ENCODE data around the gene KIAA0232. TPM values are rescaled to one million over a fixed set of nuclear protein-coding genes. Genes with fewer than 3 reads are reported as not detected.
"Not testable (repeated sequence)": the region's sequence is repeated elsewhere in the genome, so short reads cannot be mapped to it uniquely, and the experiment has no call there.

The KIAA0232 gene
- total RNA-seq, 5 donors from 2014 or later (not counting 1 experiment from before 2014, with no cell fraction given), result 16.5 to 20.9 (median 19.3) TPM

GRCh38 chr4:6909970-6910339, 127.4 kb downstream of the KIAA0232 start:
- peaks cover 9 to 56% of the 10 kb centered on the region in 2 experiments for H3K4me1 ChIP-seq (ENCODE audit: control insufficient read depth in 1 of 2, extremely low read depth in 1 of 2, insufficient read depth in 2 of 2, low read length in 2 of 2)
- peak in 1 of 4 experiments; percentile 33 for ATAC-seq (replicated peaks in 1 of 4)
- no peaks in the 10 kb centered on the region for H3K36me3 Mint-ChIP-seq
- peak overlapping the region; percentile 36 for H3K27ac ChIP-seq (ENCODE audit: low read length)
- DNase-seq, result peak in 8 of 35 experiments; percentile 5 to 43 (median 29)
- under 1% methylated on average over 58 of the region's 58 CpGs for WGBS (ENCODE audit: insufficient coverage)
- no peaks in the 10 kb centered on the region for H3K27me3 ChIP-seq (replicated peaks in 1 of 2; ENCODE audit: control insufficient read depth in 2 of 2, extremely low read depth in 1 of 2, insufficient read depth in 2 of 2, low read length in 1 of 2)
- ChIA-PET CTCF (interaction anchor here (0.7 to 1.3 kb wide), 4 partner anchors 14 to 158 kb away, joined by 4 to 6 read pairs (median 4); partner anchors contain the start of gene GRPEL1 (in 1 of the 2)), POLR2A (interaction anchor here in 1 of 2 donors (1.2 kb wide), 1 partner anchor 11 kb away, joined by 3 read pairs; no protein-coding TSS in a partner anchor)
- H3K4me3 ChIP-seq (ENCODE audit: control insufficient read depth in 1 of 2, extremely low read depth in 1 of 2, low read length in 1 of 2), result peak overlapping the region; percentile 74 to 83
- H3K27ac Mint-ChIP-seq, result peak overlapping the region in 1 of 2 donors; percentile 80
- peak overlapping the region; percentile 89 to 94 (median 89) for H3K4me3 Mint-ChIP-seq
- no peaks in the 10 kb centered on the region for H3K27me3 Mint-ChIP-seq
- H3K9me3 Mint-ChIP-seq, result no peaks in the 10 kb centered on the region
- peaks cover 53 to 68% (median 57%) of the 10 kb centered on the region in 3 donors for H3K4me1 Mint-ChIP-seq
- no peaks in the 10 kb centered on the region for H3K36me3 ChIP-seq (ENCODE audit: control insufficient read depth in 2 of 2, extremely low read depth in 1 of 2, insufficient read depth in 1 of 2, low read length in 1 of 2)
- H3K9me3 ChIP-seq, result no peaks in the 10 kb centered on the region

DNA sequence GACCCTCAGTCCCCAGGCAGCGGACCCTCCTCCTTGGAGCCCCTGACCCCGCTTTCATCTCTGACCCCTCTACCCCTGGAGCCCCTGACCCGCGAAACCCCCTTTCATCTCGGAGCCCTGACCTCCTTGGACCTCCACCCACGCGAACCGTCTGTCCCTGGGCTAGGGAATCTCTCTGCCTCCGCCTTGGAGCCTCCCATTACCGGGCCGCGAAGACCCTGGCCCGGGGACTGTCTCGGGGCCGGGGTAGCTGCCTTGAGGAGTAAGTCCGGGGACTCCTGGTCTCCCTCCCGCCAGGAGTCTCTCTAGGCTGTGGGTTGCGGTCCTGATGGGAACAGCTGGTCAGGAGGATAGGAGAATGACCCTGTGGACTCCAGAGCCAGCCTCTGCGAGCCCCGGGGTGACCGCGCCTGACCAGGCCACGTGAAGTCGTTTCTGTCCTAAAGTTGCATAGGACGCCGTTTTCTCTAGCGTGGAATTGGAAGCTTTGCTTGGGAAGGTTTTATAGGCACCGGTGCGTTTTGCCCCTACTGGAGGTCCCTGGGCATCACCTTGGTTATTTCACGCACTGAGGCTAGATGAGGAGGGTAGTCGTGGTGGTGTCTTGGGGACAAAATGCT, 127.9 kb downstream of the KIAA0232 start:
- Histone ChIP-seq H3K27ac (ENCODE audit: low read length) (peak overlapping the region; percentile 36), H3K36me3 (ENCODE audit: control insufficient read depth in 2 of 2, extremely low read depth in 1 of 2, insufficient read depth in 1 of 2, low read length in 1 of 2) (no peaks in the 10 kb centered on the region), H3K4me1 (ENCODE audit: control insufficient read depth in 1 of 2, extremely low read depth in 1 of 2, insufficient read depth in 2 of 2, low read length in 2 of 2) (peaks cover 9 to 61% of the 10 kb centered on the region in 2 experiments), H3K9me3 (no peaks in the 10 kb centered on the region), H3K27me3 (replicated peaks in 1 of 2; ENCODE audit: control insufficient read depth in 2 of 2, extremely low read depth in 1 of 2, insufficient read depth in 2 of 2, low read length in 1 of 2) (no peaks in the 10 kb centered on the region), H3K4me3 (ENCODE audit: control insufficient read depth in 1 of 2, extremely low read depth in 1 of 2, low read length in 1 of 2) (peak overlapping the region; percentile 74 to 83)
- H3K9me3 Mint-ChIP-seq, result no peaks in the 10 kb centered on the region
- H3K27ac Mint-ChIP-seq, result peak overlapping the region; percentile 80 to 85
- ATAC-seq (replicated peaks in 1 of 4), result no peak
- 28% methylated on average over 26 of the region's 31 CpGs for WGBS (ENCODE audit: insufficient coverage)
- peaks cover 58 to 69% (median 61%) of the 10 kb centered on the region in 3 donors for H3K4me1 Mint-ChIP-seq
- H3K27me3 Mint-ChIP-seq, result no peaks in the 10 kb centered on the region
- CTCF ChIA-PET, result no interaction called here
- H3K36me3 Mint-ChIP-seq, result no peaks in the 10 kb centered on the region
- DNase-seq, result peak in 4 of 35 experiments; percentile 14 to 39 (median 24)
- POLR2A ChIA-PET, result no interaction called here
- peak overlapping the region; percentile 89 to 94 (median 89) for H3K4me3 Mint-ChIP-seq

- no peaks in the 10 kb centered on the region for H3K9me3 ChIP-seq
- ATAC-seq (replicated peaks in 1 of 4) (no peak), DNase-seq (no peak)
- no peak overlapping the region for H3K27ac ChIP-seq (ENCODE audit: low read length)
- Mint-ChIP-seq H3K9me3 (no peaks in the 10 kb centered on the region), H3K4me1 (peaks cover 65 to 75% (median 69%) of the 10 kb centered on the region in 3 donors), H3K27ac (peak overlapping the region; percentile 84 to 85), H3K27me3 (no peaks in the 10 kb centered on the region), H3K36me3 (no peaks in the 10 kb centered on the region), H3K4me3 (peak overlapping the region; percentile 89 to 94 (median 89))
- CTCF ChIA-PET, result interaction anchor here (0.7 to 1.2 kb wide), 4 partner anchors 17 to 160 kb away, joined by 3 to 4 read pairs (median 4); partner anchors contain the start of gene GRPEL1 (in 1 of the 2)
- WGBS (ENCODE audit: insufficient coverage), result 84% methylated on average over 10 of the region's 15 CpGs
- no peaks in the 10 kb centered on the region for H3K36me3 ChIP-seq (ENCODE audit: control insufficient read depth in 2 of 2, extremely low read depth in 1 of 2, insufficient read depth in 1 of 2, low read length in 1 of 2)
- H3K4me1 ChIP-seq (ENCODE audit: control insufficient read depth in 1 of 2, extremely low read depth in 1 of 2, insufficient read depth in 2 of 2, low read length in 2 of 2), result peaks cover 9 to 69% of the 10 kb centered on the region in 2 experiments
- POLR2A ChIA-PET, result no interaction called here
- H3K27me3 ChIP-seq (replicated peaks in 1 of 2; ENCODE audit: control insufficient read depth in 2 of 2, extremely low read depth in 1 of 2, insufficient read depth in 2 of 2, low read length in 1 of 2), result no peaks in the 10 kb centered on the region
- peak overlapping the region; percentile 74 to 83 for H3K4me3 ChIP-seq (ENCODE audit: control insufficient read depth in 1 of 2, extremely low read depth in 1 of 2, low read length in 1 of 2)
Measured at GRCh38 chr4:6910960-6911874, 128.7 kb downstream of the KIAA0232 start.

DNA sequence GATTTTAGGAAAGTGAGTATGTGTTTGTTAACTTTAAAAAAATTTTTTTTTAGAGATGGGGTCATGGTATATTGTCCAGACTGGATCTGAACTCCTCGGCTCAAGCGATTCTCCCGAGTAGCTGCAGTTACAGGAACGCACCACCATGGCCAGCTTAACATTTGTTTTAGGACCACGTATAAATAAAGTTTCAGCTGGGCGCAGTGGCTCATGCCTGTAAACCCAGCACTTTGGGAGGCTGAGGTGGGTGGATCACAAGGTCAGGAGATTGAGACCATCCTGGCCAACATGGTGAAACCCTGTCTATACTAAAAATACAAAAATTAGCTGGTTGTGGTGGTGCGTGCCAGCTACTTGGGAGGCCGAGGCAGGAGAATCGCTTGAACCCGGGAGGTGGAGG, 129.4 kb downstream of the KIAA0232 start:
- H3K9me3 ChIP-seq; H3K27me3 Mint-ChIP-seq; POLR2A ChIA-PET; H3K36me3 ChIP-seq (ENCODE audit: control insufficient read depth in 2 of 2, extremely low read depth in 1 of 2, insufficient read depth in 1 of 2, low read length in 1 of 2); H3K9me3 Mint-ChIP-seq; H3K27me3 ChIP-seq (replicated peaks in 1 of 2; ENCODE audit: control insufficient read depth in 2 of 2, extremely low read depth in 1 of 2, insufficient read depth in 2 of 2, low read length in 1 of 2); DNase-seq; H3K27ac ChIP-seq (ENCODE audit: low read length); ATAC-seq (replicated peaks in 1 of 4); H3K4me3 ChIP-seq (ENCODE audit: control insufficient read depth in 1 of 2, extremely low read depth in 1 of 2, low read length in 1 of 2); H3K36me3 Mint-ChIP-seq: not testable (repeated sequence)
- peak overlapping the region in 2 of 3 donors; percentile 89 to 94 for H3K4me3 Mint-ChIP-seq
- peaks cover 15 to 76% of the 10 kb centered on the region in 2 experiments for H3K4me1 ChIP-seq (ENCODE audit: control insufficient read depth in 1 of 2, extremely low read depth in 1 of 2, insufficient read depth in 2 of 2, low read length in 2 of 2)
- peaks cover 72 to 82% (median 76%) of the 10 kb centered on the region in 3 donors for H3K4me1 Mint-ChIP-seq
- WGBS (ENCODE audit: insufficient coverage), result 95% methylated on average over 3 of the region's 10 CpGs
- CTCF ChIA-PET, result interaction anchor here (0.7 to 1.2 kb wide), 3 partner anchors 73 to 159 kb away, joined by 3 to 4 read pairs (median 3); partner anchors contain the start of gene GRPEL1 (in 1 of the 2)
- peak overlapping the region; percentile 72 to 84 for H3K27ac Mint-ChIP-seq

DNA sequence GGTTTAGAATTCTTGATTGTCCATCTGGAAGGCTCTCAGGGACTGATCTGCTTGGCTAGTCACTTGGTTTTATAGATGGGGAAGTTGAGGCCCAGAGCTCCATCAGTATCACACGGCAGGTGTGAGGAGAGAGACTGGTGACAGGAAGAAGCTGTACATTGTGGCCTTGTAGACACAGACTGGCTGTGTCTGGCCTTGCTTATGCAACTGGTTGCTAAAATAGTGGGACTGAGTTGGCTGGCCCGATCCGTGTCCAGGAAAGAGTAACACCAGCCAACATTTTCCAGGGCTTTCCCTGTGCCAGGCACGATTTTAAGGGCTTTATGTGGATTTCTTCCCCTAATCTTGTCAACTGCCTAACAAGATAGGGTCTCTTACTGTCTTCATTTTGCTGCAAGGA, 129.9 kb downstream of the KIAA0232 start:
- WGBS (ENCODE audit: insufficient coverage), result 92% methylated on average over 2 of the region's 4 CpGs
- DNase-seq (no peak), ATAC-seq (replicated peaks in 1 of 4) (no peak)
- H3K36me3 ChIP-seq (ENCODE audit: control insufficient read depth in 2 of 2, extremely low read depth in 1 of 2, insufficient read depth in 1 of 2, low read length in 1 of 2), result no peaks in the 10 kb centered on the region
- ChIA-PET CTCF (interaction anchor here in 1 of 2 donors (0.6 to 1.5 kb wide), 3 partner anchors 13 to 225 kb away, joined by 3 to 5 read pairs (median 4); no protein-coding TSS in a partner anchor), POLR2A (interaction anchor here in 1 of 2 donors (0.5 kb wide), 1 partner anchor 29 kb away, joined by 3 read pairs; no protein-coding TSS in a partner anchor)
- Mint-ChIP-seq H3K4me1 (peaks cover 75 to 84% (median 79%) of the 10 kb centered on the region in 3 donors), H3K27ac (peak overlapping the region; percentile 62 to 77), H3K36me3 (no peaks in the 10 kb centered on the region), H3K9me3 (no peaks in the 10 kb centered on the region), H3K27me3 (no peaks in the 10 kb centered on the region), H3K4me3 (peak overlapping the region; percentile 38 to 73 (median 64))
- peak overlapping the region; percentile 16 for H3K27ac ChIP-seq (ENCODE audit: low read length)
- H3K27me3 ChIP-seq (replicated peaks in 1 of 2; ENCODE audit: control insufficient read depth in 2 of 2, extremely low read depth in 1 of 2, insufficient read depth in 2 of 2, low read length in 1 of 2), result no peaks in the 10 kb centered on the region
- no peak overlapping the region for H3K4me3 ChIP-seq (ENCODE audit: control insufficient read depth in 1 of 2, extremely low read depth in 1 of 2, low read length in 1 of 2)
- no peaks in the 10 kb centered on the region for H3K9me3 ChIP-seq
- H3K4me1 ChIP-seq (ENCODE audit: control insufficient read depth in 1 of 2, extremely low read depth in 1 of 2, insufficient read depth in 2 of 2, low read length in 2 of 2), result peaks cover 21 to 81% of the 10 kb centered on the region in 2 experiments

Data from T-cell (primary cell).